H1 (cell line): ENCODE data around the gene RAB8B. TPM values are rescaled to one million over a fixed set of nuclear protein-coding genes. Genes with fewer than 3 reads are reported as not detected.

Experiments used
- CTCF ChIA-PET: fragments of 300-600 bp; sonication (Branson Sonifier 250); formaldehyde crosslinking; loops from one replicate; lab custom pipeline; 2021; ENCODE audit not compliant: partially characterized antibody; lab: Charles Lee
- POLR2A ChIA-PET: fragments of 300-600 bp; sonication (Branson Sonifier 250); formaldehyde crosslinking; loops from one replicate; lab custom pipeline; 2021; ENCODE audit warnings: inconsistent platforms; ENCODE audit not compliant: partially characterized antibody; lab: Charles Lee
- DNase-seq, 2 experiments: peaks; one replicate each; pipeline versions ENCODE4 v3.0.0 to v3.0.0-alpha.2; 2010 to 2022; ENCODE audit warnings: low spot score in 2 of 2, low read depth in 1 of 2, mixed read lengths in 1 of 2
- FAIRE-seq: peaks from 2 replicates; lab custom pipeline; 2011; peaks lifted over from hg19 to GRCh38; lab: Jason Lieb, UNC
- H2AFZ ChIP-seq: 2 replicates; pipeline ENCODE4 v1.8.1; 2012; ENCODE audit warnings: low read length, inconsistent platforms
- H2AK5ac ChIP-seq: 2 replicates; pipeline ENCODE4 v1.6.1; 2013; ENCODE audit warnings: low read depth, low read length
- H2BK120ac ChIP-seq: replicated peaks from 2 replicates; pipeline ENCODE3; 2013; ENCODE audit warnings: low read depth, low read length, inconsistent platforms
- H2BK12ac ChIP-seq: 2 replicates; pipeline ENCODE4 v1.6.1; 2013; ENCODE audit warnings: low read depth, low read length
- H2BK15ac ChIP-seq: 2 replicates; pipeline ENCODE4 v1.6.1; 2013; ENCODE audit warnings: low read length
- H2BK20ac ChIP-seq: 2 replicates; pipeline ENCODE4 v1.6.1; 2013; ENCODE audit warnings: low read length
- H2BK5ac ChIP-seq: 2 replicates; pipeline ENCODE4 v1.6.1; 2013; ENCODE audit warnings: low read depth, low read length
- H3K14ac ChIP-seq: 2 replicates; pipeline ENCODE4 v1.6.1; 2013; ENCODE audit warnings: inconsistent platforms; ENCODE audit not compliant: insufficient read length
- H3K18ac ChIP-seq: 2 replicates; pipeline ENCODE4 v1.6.1; 2013; ENCODE audit warnings: low read length; ENCODE audit errors: extremely low read depth
- H3K23ac ChIP-seq: 2 replicates; pipeline ENCODE4 v1.6.1; 2013; ENCODE audit warnings: inconsistent platforms; ENCODE audit not compliant: insufficient read length
- H3K23me2 ChIP-seq: 2 replicates; pipeline ENCODE4 v1.6.1; 2013; ENCODE audit warnings: low read depth, low read length
- H3K27ac ChIP-seq: 2 replicates; pipeline ENCODE4 v1.6.1; 2011; ENCODE audit warnings: low read depth, low read length, inconsistent platforms
- H3K27me3 ChIP-seq, 4 experiments: replicated peaks in 1 of 4; 1 replicate in 1 of 4; 2 replicates in 3 of 4; pipeline versions ENCODE4 v1.6.1 to v1.8.1; 2011 to 2013; ENCODE audit warnings: low read length in 3 of 4, mild to moderate bottlenecking in 3 of 4, inconsistent platforms in 2 of 4, mixed read lengths in 2 of 4, moderate library complexity in 1 of 4; ENCODE audit not compliant: control insufficient read depth in 3 of 4, insufficient read depth in 3 of 4; ENCODE audit errors: extremely low read depth in 1 of 4
- H3K36me3 ChIP-seq, 4 experiments: 2 replicates each; pipeline versions ENCODE4 v1.6.1 to v1.8.1; 2011 to 2013; ENCODE audit warnings: mild to moderate bottlenecking in 4 of 4, low read length in 3 of 4, moderate library complexity in 2 of 4, control low read depth in 1 of 4, inconsistent platforms in 1 of 4; ENCODE audit not compliant: insufficient read depth in 4 of 4, control insufficient read depth in 2 of 4
- H3K4ac ChIP-seq: replicated peaks from 2 replicates; pipeline ENCODE3; 2013; ENCODE audit warnings: low read length, low read depth, mixed read lengths, inconsistent platforms; ENCODE audit not compliant: insufficient read length
- H3K4me1 ChIP-seq, 4 experiments: replicated peaks in 1 of 4; 1 replicate in 1 of 4; 2 replicates in 3 of 4; pipeline versions ENCODE4 v1.6.1 to v1.8.1; 2011 to 2013; ENCODE audit warnings: low read length in 3 of 4, inconsistent platforms in 2 of 4, mixed read lengths in 1 of 4; ENCODE audit not compliant: insufficient read depth in 4 of 4, control insufficient read depth in 3 of 4
- H3K4me2 ChIP-seq, 2 experiments: 2 replicates each; pipeline versions ENCODE4 v1.6.1 to v1.8.1; 2011 to 2013; ENCODE audit warnings: low read depth in 2 of 2, low read length in 2 of 2, control low read depth in 1 of 2, inconsistent platforms in 1 of 2, mild to moderate bottlenecking in 1 of 2; ENCODE audit not compliant: insufficient read depth in 1 of 2
- H3K4me3 ChIP-seq, 4 experiments: fragments of 200-600, 300-600 bp in 1 of 4; sonication (generic), shearing (Covaris generic), sonication (Bioruptor Twin) in 1 of 4; 2 replicates each; pipeline versions ENCODE4 v1.5.1 to v1.8.1; 2011 to 2016; ENCODE audit warnings: low read length in 4 of 4, low read depth in 3 of 4, control low read depth in 2 of 4, inconsistent platforms in 2 of 4, mild to moderate bottlenecking in 2 of 4, mixed read lengths in 1 of 4, moderate library complexity in 1 of 4; ENCODE audit not compliant: insufficient read depth in 2 of 4; ENCODE audit errors: extremely low read depth in 1 of 4
- H3K56ac ChIP-seq: replicated peaks from 2 replicates; pipeline ENCODE3; 2013; ENCODE audit warnings: low read depth, mild to moderate bottlenecking, mixed read lengths, low read length, inconsistent platforms; ENCODE audit not compliant: insufficient read length
- H3K79me1 ChIP-seq: 2 replicates; pipeline ENCODE4 v1.6.1; 2013; ENCODE audit warnings: low read depth, low read length, control low read depth
- H3K79me2 ChIP-seq, 2 experiments: 2 replicates each; pipeline versions ENCODE4 v1.6.1 to v1.8.1; 2012 to 2013; ENCODE audit warnings: low read length in 2 of 2, mild to moderate bottlenecking in 2 of 2, inconsistent platforms in 1 of 2; ENCODE audit not compliant: insufficient read depth in 2 of 2, control insufficient read depth in 1 of 2
- H3K9ac ChIP-seq, 4 experiments: replicated peaks in 1 of 4; 1 replicate in 1 of 4; 2 replicates in 3 of 4; pipeline versions ENCODE4 v1.6.1 to v1.8.1; 2011 to 2013; ENCODE audit warnings: low read depth in 3 of 4, low read length in 3 of 4, control low read depth in 2 of 4, mild to moderate bottlenecking in 2 of 4, moderate library complexity in 2 of 4, inconsistent platforms in 1 of 4; ENCODE audit errors: extremely low read depth in 1 of 4
- H3K9me3 ChIP-seq, 2 experiments: 2 replicates each; pipeline versions ENCODE4 v1.6.1 to v1.8.1; 2012 to 2013; ENCODE audit warnings: mild to moderate bottlenecking in 2 of 2, moderate library complexity in 2 of 2, control low read depth in 1 of 2, inconsistent platforms in 1 of 2, low read depth in 1 of 2, low read length in 1 of 2, mixed read lengths in 1 of 2; ENCODE audit not compliant: insufficient read depth in 2 of 2
- H4K20me1 ChIP-seq, 2 experiments: replicated peaks in 1 of 2; 2 replicates each; pipeline versions ENCODE3 to v1.8.1; 2011 to 2013; ENCODE audit warnings: inconsistent platforms in 2 of 2, low read length in 2 of 2, mild to moderate bottlenecking in 1 of 2; ENCODE audit not compliant: insufficient read depth in 2 of 2, control insufficient read depth in 1 of 2
- H4K5ac ChIP-seq: 2 replicates; pipeline ENCODE4 v1.6.1; 2013; ENCODE audit warnings: low read length, low read depth, mixed read lengths, inconsistent platforms; ENCODE audit not compliant: insufficient read length
- H4K8ac ChIP-seq: 2 replicates; pipeline ENCODE4 v1.8.0; 2013; ENCODE audit warnings: mild to moderate bottlenecking, moderate library complexity, low read length, inconsistent platforms; ENCODE audit not compliant: insufficient read depth; ENCODE audit errors: extremely low read depth
- H4K91ac ChIP-seq: replicated peaks from 2 replicates; pipeline ENCODE3; 2013; ENCODE audit warnings: low read length, mixed read lengths, inconsistent platforms; ENCODE audit not compliant: insufficient read length
- CEBPB ChIP-seq: IDR thresholded peaks from 2 replicates; pipeline ENCODE4 v1.6.1; 2012; ENCODE audit warnings: low read depth, low read length
- MAX ChIP-seq: IDR thresholded peaks from 2 replicates; pipeline ENCODE4 v1.6.1; 2012; ENCODE audit warnings: inconsistent platforms
- WGBS, 2 experiments: shearing (Covaris generic) in 1 of 2; methylation state at CpG; one replicate each; pipeline versions ENCODE4 v1.1.6 to v1.1.7; 2013 to 2015; ENCODE audit warnings: low lambda C conversion rate in 2 of 2, mixed read lengths in 2 of 2, inconsistent platforms in 1 of 2, low coverage in 1 of 2, missing lambda C conversion rate in 1 of 2; ENCODE audit not compliant: insufficient replicate concordance in 2 of 2, insufficient coverage in 1 of 2, insufficient read length in 1 of 2; ENCODE audit errors: extremely low coverage in 1 of 2, missing lambda C conversion rate in 1 of 2; 5-methylcytosine and 5-hydroxymethylcytosine counted together
- polyA plus RNA-seq, 7 experiments: library from polyadenylated mRNA; depleted of rRNA in 3 of 7; stranded (reverse) in 5 of 7; unstranded in 2 of 7; fragments of >200 nt in 5 of 7; fragments of 200-250 nt in 2 of 7; gene quantifications; 1 replicate in 5 of 7; 2 replicates in 1 of 7; 4 replicates in 1 of 7; pipeline versions ENCODE4 v1.2.1 to v1.2.3, GENCODE V29; 2011 to 2013; ENCODE audit warnings: missing spikeins in 2 of 7, mixed read lengths in 2 of 7
- total RNA-seq: library from RNA; stranded (reverse); fragmentation: NEBNext Ultra II Directional; extraction: Animal tissue kit (Norgen Biotek cat#: 25700); gene quantifications from 2 replicates; pipeline ENCODE4 v1.2.1, GENCODE V29; 2021

The RAB8B gene
- total and polyA plus RNA-seq, 2 of the 8 experiments (the other 6 are each of a cell fraction or from before 2014, with no cell fraction given) = 9.5 to 47.8 TPM

- 87 to 100% methylated on average over 1 to 3 of the region's 3 CpGs for WGBS, 2 experiments
- FAIRE-seq = no peak
- no peak overlapping the region for H2BK5ac ChIP-seq
- no peak for TF ChIP-seq CEBPB
- TF ChIP-seq MAX = no peak
These were observed 6.2 kb downstream of the RAB8B start for GRCh38 chr15:63195569-63196015.

More at GRCh38 chr15:63195569-63196015, 6.2 kb downstream of the RAB8B start:
- ChIA-PET CTCF (interaction anchor here (0.6 to 2.3 kb wide), 7 partner anchors 8 to 80 kb away, joined by 3 to 10 read pairs (median 3); no protein-coding TSS in a partner anchor), POLR2A (interaction anchor here (0.6 to 1.3 kb wide), 3 partner anchors 23 to 349 kb away, joined by 3 to 4 read pairs (median 3); no protein-coding TSS in a partner anchor)
- Histone ChIP-seq H3K27me3 (no peaks in the 10 kb centered on the region), H4K20me1 (peaks cover 0 to 3% of the 10 kb centered on the region in 2 experiments), H4K5ac (no peak overlapping the region), H3K23ac (no peak overlapping the region), H3K4ac (no peak overlapping the region), H3K4me1 (peaks cover 0 to 15% (median 10%) of the 10 kb centered on the region in 4 experiments; a peak in 5 of 7 replicates), H2BK20ac (no peak overlapping the region), H2BK15ac (no peak overlapping the region), H3K79me2 (peaks cover 9 to 94% of the 10 kb centered on the region in 2 experiments), H3K18ac (no peak overlapping the region), H3K14ac (no peak overlapping the region), H4K8ac (no peak overlapping the region), H3K4me3 (no peak overlapping the region), H2BK12ac (no peak overlapping the region), H2BK120ac (no peak overlapping the region), H2AK5ac (no peak overlapping the region), H3K4me2 (no peak overlapping the region), H2AFZ (no peak overlapping the region), H3K9me3 (no peaks in the 10 kb centered on the region), H3K23me2 (no peaks in the 10 kb centered on the region), H4K91ac (no peak overlapping the region), H3K79me1 (peaks cover 7% of the 10 kb centered on the region; the same call in 1 of the 2 replicates), H3K56ac (no peak overlapping the region), H3K36me3 (no peaks in the 10 kb centered on the region), H3K9ac (no peak overlapping the region), H3K27ac (no peak overlapping the region)
- no peak for DNase-seq
